K562 (cell line): ENCODE measurements around the gene RBP3. TPM values are rescaled to one million over a fixed set of nuclear protein-coding genes. Genes with fewer than 3 reads are reported as not detected.

Experiments
- BRF2 ChIP-seq: IDR thresholded peaks from 3 replicates; pipeline ENCODE4 v1.6.1; 2011; ENCODE audit warnings: borderline replicate concordance, mild to moderate bottlenecking; ENCODE audit not compliant: insufficient read length, insufficient read depth
- GATAD2A ChIP-seq: fragments of 450-650 bp; IDR thresholded peaks from 2 replicates; pipeline ENCODE4 v1.6.1; 2017
- ILK ChIP-seq: fragments of 450-650 bp; IDR thresholded peaks from 2 replicates; pipeline ENCODE4 v1.6.1; 2016; ENCODE audit warnings: missing genetic modification characterization, low read depth, mild to moderate bottlenecking, missing compliant biosample characterization, moderate library complexity, borderline replicate concordance
- MAX ChIP-seq: sonication (generic); formaldehyde crosslinking; IDR thresholded peaks from 2 replicates; pipeline ENCODE4 v1.9.0; 2022; ENCODE audit warnings: mild to moderate bottlenecking, missing genetic modification reagents
- NFXL1 ChIP-seq: fragments of 450-650 bp; formaldehyde crosslinking; IDR thresholded peaks from 2 replicates; pipeline ENCODE4 v1.4.0; 2021; ENCODE audit warnings: mild to moderate bottlenecking
- SMC3 ChIP-seq: conservative IDR thresholded peaks from 2 replicates; pipeline ENCODE4 v1.6.1; 2011; ENCODE audit warnings: low read depth, low read length, improper control_type of control experiment; ENCODE audit not compliant: insufficient read depth
- TEAD4 ChIP-seq, 2 experiments: sonication (generic) in 1 of 2; formaldehyde crosslinking in 1 of 2; IDR thresholded peaks; 2 replicates each; pipeline versions ENCODE4 v1.6.1 to v1.8.0; 2012 to 2022; ENCODE audit warnings: borderline replicate concordance in 1 of 2, inconsistent platforms in 1 of 2, low read length in 1 of 2, mild to moderate bottlenecking in 1 of 2, missing genetic modification reagents in 1 of 2
- TFE3 ChIP-seq: fragments of 450-650 bp; formaldehyde crosslinking; IDR thresholded peaks from 2 replicates; pipeline ENCODE4 v1.4.0; 2020; ENCODE audit warnings: mild to moderate bottlenecking, mixed read lengths
- ZBTB43 ChIP-seq: sonication (generic); formaldehyde crosslinking; IDR thresholded peaks from 2 replicates; pipeline ENCODE4 v1.8.0; 2023; ENCODE audit warnings: mild to moderate bottlenecking, missing genetic modification reagents
- ZNF280B ChIP-seq: fragments of 250-450 bp; sonication (Bioruptor Pico); IDR thresholded peaks from 2 replicates; pipeline ENCODE4 v1.5.1; 2021; ENCODE audit warnings: mild to moderate bottlenecking
- polyA plus RNA-seq, 8 experiments: library from polyadenylated mRNA; depleted of rRNA in 4 of 8; stranded (reverse) in 5 of 8; unstranded in 3 of 8; fragments of >200 nt; fragmentation: Nextera tagmentation in 2 of 8; fragmentation: Illumina TruSeq in 1 of 8; extraction: Ambion mirVana in 2 of 8; extraction: Trizol in 1 of 8; gene quantifications; 2 replicates each; pipeline versions ENCODE4 v1.2.1 to v1.2.3, GENCODE V29; 2011 to 2014; ENCODE audit warnings: inconsistent platforms in 1 of 8, missing spikeins in 1 of 8
- total RNA-seq, 7 experiments: library from RNA; depleted of rRNA in 6 of 7; stranded (reverse); fragments of >200 nt in 6 of 7; fragmentation: Illumina TruSeq in 2 of 7; extraction: Trizol in 2 of 7; gene quantifications; 2 replicates each; pipeline versions ENCODE4 v1.2.1 to v1.2.3, GENCODE V29; 2011 to 2021; ENCODE audit warnings: low replicate concordance in 1 of 7

Gene RBP3
- total and polyA plus RNA-seq, 9 of the 15 experiments (the other 6 are each of a cell fraction or from before 2014, with no cell fraction given) = not detected

- TF ChIP-seq ZBTB43 (CRISPR knock-in tag) (no peak), GATAD2A (peak; percentile 52; the same call in 1 of the 2 replicates), MAX (0 out of 2 replicates have a peak, but pooled peaks have one; percentile 24), ZNF280B (CRISPR knock-in tag) (no peak), TEAD4 (IDR thresholded peaks at IDR 0.05; ENCODE audit: low read length) (no peak; the same call in 1 of the 2 replicates), TEAD4 (CRISPR knock-in tag; IDR thresholded peaks at IDR 0.05; ENCODE audit: borderline replicate concordance) (no peak), SMC3 (no peak), NFXL1 (CRISPR knock-in tag) (no peak), BRF2 (no peak), TFE3 (CRISPR knock-in tag) (peak; percentile 96), ILK (no peak)
Measured at GRCh38 chr10:47326927-47327330, 21.2 kb upstream of the RBP3 start (continued).
